GM18907 (cell line): ENCODE data around the gene MRM1.

Experiments
- ATAC-seq: cut with Tn5 transposase; IDR thresholded peaks from one replicate; pipeline ENCODE4 v1.9.1; 2021; ENCODE audit warnings: mild to moderate bottlenecking, moderate library complexity; ENCODE audit not compliant: unreplicated experiment

Gene MRM1, protein sequence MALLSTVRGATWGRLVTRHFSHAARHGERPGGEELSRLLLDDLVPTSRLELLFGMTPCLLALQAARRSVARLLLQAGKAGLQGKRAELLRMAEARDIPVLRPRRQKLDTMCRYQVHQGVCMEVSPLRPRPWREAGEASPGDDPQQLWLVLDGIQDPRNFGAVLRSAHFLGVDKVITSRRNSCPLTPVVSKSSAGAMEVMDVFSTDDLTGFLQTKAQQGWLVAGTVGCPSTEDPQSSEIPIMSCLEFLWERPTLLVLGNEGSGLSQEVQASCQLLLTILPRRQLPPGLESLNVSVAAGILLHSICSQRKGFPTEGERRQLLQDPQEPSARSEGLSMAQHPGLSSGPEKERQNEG

GRCh38 chr17:36601303-36602029 lies at the start of gene MRM1:
Gene MRM1, plus strand, starts transcription at chr17:36601583. Its CDS starts 228 bp downstream, at chr17:36601811.
- peak; percentile 75 for ATAC-seq

DNA sequence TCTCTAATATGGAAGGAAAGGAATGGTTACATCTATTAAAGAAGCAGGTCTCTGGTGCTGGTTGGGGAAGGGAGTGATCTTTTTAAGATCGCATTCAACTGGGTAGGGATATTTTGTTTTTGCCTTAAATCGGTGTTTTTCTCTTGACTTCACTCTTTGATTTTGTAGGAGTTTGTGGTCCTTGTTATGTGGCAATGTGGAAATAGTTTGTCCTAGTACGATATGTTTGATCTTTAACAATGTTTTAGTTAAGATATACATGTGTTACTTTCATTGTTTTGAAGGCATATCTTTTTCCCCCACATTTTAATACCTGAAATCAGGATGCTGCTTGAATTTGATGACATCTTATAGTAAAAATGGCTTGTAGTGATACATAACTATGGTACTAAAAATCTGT lies 47.9 kb upstream of the MRM1 start:
- ATAC-seq = no peak

- ATAC-seq = no peak
Measured at GRCh38 chr17:36566081-36566480, 35.3 kb upstream of the MRM1 start.

DNA sequence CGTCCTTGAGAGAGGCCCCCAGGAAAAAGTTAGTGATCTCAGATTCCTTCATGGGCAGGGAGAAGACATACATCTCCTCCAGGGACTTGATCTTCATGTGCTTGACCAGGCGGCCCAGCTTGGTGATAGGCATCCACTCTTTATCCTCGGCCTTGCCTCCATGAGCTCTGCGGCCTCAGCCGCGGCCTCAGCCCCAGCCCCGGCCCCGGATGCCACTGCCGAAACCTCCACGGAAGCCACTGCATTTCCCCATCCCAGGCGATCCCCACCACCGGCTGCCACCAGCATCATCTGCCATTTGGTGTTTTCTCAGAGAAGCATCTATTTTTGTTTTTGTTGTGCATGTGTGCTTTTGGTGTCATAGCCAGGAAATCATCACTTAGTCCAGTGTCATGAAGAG lies 26.4 kb upstream of the MRM1 start:
- no peak for ATAC-seq

DNA sequence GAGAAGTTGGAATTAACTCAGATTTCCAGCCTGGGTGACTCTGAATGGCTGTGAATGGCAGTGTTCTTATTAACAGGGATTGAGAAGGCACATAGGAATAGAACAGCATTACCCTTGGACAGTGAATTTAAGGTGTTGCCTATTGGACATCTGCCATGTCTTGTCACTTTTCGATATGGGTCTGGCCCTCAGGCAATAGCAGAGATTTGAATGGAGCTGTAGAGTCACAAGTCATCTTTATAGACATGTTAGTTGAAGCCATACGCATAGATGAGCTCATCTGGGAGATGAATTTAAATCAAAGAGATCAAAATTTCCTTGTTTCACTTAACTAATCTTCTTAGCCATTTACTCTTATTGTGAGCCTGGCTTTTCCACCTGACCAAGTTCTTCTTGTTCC lies 24.6 kb upstream of the MRM1 start:
- no peak for ATAC-seq

DNA sequence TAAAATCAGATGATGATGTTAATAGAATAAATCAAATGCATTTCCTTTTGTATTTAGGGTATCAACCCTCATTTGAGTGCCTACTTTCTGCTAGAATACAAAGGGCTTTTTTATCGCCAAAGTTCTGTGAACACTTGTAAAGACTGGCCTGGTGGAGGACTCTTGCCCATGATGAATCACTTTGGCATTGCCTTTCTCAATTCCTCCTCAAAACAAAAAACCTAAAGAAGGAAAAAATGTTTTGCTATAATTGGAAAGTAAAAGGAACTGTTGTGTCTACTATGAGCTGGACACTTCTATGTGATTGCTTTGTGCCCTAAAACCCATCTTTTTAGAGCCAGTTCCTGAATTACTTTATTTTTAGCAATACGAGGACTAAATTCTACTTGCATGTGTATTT lies 22.7 kb upstream of the MRM1 start:
- ATAC-seq = no peak

GRCh38 chr17:36583787-36584186 lies 17.6 kb upstream of the MRM1 start:
- no peak for ATAC-seq

GRCh38 chr17:36586138-36586537 lies 15.2 kb upstream of the MRM1 start:
- no peak for ATAC-seq

DNA sequence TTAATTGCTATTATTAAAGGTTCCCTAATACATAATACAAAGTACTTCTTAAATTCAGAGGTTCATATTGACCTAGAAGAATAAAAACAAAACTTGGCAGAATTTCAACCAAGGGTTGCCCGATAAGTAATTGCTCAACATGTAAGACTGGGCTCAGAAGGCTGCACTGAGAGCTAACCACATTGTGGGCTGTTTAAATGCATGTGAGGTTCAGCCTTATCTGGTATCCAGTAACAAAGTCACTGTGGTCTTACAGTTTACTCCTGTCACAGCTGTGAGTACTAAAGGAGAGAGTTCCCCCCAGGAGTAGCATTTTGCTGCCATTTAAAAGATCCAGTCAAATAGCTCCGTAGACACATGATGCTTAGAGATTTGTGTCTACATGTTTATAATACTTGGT lies 11.3 kb upstream of the MRM1 start:
- ATAC-seq = no peak

GRCh38 chr17:36591434-36592315 lies 9.7 kb upstream of the MRM1 start, which contains the start of gene DHRS11:
Gene DHRS11, plus strand, starts transcription at chr17:36591879. Its CDS starts 131 bp downstream, at chr17:36592010.
- peak; percentile 80 for ATAC-seq

GRCh38 chr17:36592316-36592715 lies 9.1 kb upstream of the MRM1 start:
- ATAC-seq = no peak

DNA sequence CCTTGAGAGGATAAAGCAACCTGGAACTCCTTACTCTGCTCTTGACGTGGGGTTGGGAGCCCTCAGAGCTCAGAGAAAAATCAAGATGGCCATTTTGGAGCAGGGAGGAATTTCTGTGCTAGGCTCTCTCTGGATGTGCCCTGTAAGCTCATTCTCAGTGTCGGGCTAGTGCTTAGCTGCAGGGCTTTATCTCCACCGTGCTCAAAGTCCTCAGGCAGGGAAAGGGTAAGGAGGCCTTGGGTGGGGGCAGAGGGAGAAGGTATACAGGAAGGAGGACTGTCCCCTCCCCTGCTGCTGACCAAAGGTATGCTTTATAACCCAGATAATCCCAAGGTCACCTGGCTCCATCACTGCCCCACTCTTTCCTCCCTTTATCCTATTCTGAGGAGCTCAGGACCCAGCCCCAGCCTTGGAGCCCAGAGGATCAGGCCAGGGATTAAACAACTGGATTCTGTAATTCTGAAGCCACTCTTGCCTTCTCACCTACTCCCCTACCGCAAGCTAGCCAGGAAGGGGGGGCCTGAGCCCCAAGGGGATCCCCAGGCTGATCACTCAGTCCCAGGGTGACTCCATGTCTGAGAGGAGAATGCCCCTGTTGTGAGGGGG lies 8.6 kb upstream of the MRM1 start:
- ATAC-seq = no peak

- ATAC-seq = no peak
Measured at GRCh38 chr17:36593656-36594316, 7.6 kb upstream of the MRM1 start.

DNA sequence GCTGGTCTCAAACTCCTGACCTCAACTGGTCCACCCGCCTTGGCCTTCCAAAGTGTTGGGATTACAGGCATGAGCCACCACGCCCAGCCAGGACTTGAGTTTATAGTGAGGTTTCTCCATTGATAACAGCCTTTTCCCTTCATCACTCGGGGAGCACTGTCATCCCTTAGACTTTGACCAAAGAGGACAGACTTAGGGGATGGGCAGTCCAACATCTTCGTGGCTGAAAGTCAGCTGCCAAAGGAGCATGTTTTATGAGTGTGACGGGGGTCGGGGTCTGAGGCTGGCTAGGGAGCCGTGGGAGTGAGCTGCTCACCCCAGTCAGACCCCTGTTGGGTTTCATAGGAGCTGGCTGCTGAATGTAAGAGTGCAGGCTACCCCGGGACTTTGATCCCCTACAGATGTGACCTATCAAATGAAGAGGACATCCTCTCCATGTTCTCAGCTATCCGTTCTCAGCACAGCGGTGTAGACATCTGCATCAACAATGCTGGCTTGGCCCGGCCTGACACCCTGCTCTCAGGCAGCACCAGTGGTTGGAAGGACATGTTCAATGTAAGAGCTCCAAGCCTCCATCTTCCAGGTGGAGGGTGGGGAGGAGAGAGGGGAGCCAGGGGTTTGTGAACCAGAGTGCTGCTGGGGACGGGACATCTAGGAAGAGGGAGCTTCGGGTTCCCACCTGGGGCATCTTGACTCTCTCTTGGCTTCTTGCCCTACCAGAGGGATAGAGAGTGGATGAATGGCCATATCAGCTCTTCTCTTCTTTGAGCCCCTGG lies 6.6 kb upstream of the MRM1 start:
- no peak for ATAC-seq

DNA sequence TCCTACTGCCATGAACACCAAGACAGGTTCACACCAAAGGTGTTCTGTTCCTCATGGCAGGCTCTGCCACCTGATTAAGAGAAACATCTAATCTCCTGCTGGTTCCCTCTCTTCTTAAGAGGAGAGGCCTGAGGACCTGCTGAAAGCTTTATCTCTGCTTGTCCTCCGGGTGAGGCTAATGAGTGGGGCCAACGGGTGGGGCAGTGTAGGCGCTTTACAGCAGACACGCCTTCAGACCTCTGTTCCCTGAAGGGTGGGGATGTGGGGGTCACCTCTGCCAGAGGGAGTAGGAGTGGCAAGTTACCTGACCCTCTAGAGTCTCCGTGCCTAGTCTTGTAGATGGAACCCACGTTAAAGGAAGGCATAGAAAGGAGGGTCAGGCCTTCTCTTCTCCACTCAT lies 4.2 kb upstream of the MRM1 start:
- no peak for ATAC-seq

GRCh38 chr17:36597866-36598777 lies 3.3 kb upstream of the MRM1 start:
- ATAC-seq = no peak

DNA sequence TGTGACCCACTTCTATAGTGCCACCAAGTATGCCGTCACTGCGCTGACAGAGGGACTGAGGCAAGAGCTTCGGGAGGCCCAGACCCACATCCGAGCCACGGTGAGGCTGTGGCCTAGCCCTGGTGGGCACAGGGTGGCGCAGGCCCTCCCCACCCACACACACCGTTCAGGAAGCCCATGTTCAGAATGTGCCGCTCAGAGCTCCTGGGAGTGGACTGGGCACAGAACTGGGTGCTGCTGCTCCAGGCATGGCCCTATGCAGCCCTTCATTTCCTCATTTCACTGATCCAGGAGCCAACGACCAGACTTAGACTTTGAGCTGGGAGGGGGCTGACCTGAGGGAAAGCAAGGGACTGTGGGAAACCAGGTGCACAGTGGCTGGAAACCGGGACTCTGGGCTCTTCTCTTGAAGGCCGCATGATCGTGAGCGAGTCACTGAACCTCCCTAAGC lies 2.4 kb upstream of the MRM1 start:
- no peak for ATAC-seq

DNA sequence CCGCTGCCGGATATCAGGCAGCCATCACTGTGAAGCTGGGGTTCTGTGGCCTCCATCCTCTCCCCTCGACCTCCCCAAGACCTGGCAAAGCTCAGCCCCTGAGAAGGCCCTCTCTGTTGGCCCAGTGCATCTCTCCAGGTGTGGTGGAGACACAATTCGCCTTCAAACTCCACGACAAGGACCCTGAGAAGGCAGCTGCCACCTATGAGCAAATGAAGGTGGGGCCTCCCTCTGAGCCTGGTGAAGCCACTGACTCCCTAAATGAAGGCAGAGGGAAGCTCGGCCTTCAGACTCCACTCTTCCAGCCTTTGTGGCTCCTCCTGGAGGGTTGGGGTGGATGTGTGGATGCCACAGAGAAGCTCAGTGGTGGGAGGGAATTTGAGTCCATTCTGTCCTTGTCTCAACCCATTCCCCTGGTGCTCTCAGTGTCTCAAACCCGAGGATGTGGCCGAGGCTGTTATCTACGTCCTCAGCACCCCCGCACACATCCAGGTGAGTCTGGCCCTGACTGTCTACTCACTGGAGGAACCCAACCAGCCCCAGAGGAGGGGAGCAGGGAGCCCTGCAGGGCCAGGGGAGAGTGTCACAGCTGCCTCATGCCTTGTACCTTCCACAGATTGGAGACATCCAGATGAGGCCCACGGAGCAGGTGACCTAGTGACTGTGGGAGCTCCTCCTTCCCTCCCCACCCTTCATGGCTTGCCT lies 1.7 kb upstream of the MRM1 start:
- no peak for ATAC-seq
